ENCODE data around the gene NFKBIL1.

GRCh38 chr6:31528821-31529328, 18.5 kb upstream of the NFKBIL1 start, which contains the start of gene MCCD1:
- TF ChIP-seq CTCF (IDR thresholded peaks at IDR 0.05) (no peak), POLR2A (IDR thresholded peaks at IDR 0.05) (no peak)

Measured in thyroid gland (tissue), 4 donors.